ENCODE data around the gene EPB41.
"Not testable (repeated sequence)": the region's sequence is repeated elsewhere in the genome, so short reads cannot be mapped to it uniquely, and the experiment has no call there.

EPB41 gene

DNA sequence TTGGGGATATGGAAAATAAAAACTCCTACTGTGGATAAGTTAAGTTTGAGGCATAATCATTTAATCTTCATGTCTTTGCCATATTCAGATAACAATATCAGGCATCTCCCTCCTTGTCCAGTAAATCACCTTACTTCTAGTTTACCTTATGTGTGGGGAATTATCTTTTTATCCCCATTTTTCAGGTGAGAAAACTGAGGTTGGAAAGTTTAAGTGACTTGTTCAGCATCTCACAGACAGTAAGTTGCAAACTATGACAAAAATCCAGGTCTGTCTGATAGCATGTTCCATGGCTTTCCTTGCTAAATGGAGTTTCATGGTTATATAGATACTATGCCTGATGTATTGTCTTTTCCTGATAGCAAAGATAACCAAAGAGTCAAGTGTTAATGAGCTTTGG is 129.6 kb downstream of the EPB41 start:
- no peak overlapping the region for H3K27ac ChIP-seq (ENCODE audit: low read length)
- TF ChIP-seq EZH2phosphoT487 (IDR thresholded peaks at IDR 0.05; ENCODE audit: low read depth) = no peak
- TF ChIP-seq, protein P1, sequence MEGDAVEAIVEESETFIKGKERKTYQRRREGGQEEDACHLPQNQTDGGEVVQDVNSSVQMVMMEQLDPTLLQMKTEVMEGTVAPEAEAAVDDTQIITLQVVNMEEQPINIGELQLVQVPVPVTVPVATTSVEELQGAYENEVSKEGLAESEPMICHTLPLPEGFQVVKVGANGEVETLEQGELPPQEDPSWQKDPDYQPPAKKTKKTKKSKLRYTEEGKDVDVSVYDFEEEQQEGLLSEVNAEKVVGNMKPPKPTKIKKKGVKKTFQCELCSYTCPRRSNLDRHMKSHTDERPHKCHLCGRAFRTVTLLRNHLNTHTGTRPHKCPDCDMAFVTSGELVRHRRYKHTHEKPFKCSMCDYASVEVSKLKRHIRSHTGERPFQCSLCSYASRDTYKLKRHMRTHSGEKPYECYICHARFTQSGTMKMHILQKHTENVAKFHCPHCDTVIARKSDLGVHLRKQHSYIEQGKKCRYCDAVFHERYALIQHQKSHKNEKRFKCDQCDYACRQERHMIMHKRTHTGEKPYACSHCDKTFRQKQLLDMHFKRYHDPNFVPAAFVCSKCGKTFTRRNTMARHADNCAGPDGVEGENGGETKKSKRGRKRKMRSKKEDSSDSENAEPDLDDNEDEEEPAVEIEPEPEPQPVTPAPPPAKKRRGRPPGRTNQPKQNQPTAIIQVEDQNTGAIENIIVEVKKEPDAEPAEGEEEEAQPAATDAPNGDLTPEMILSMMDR (IDR thresholded peaks at IDR 0.05; ENCODE audit: low read depth, low read length) = no peak
- H3K4me2 ChIP-seq (ENCODE audit: low read length) = no peak overlapping the region
- H3K36me3 ChIP-seq (replicated peaks; ENCODE audit: low read depth, low read length) = no peaks in the 10 kb centered on the region
- H3K4me3 ChIP-seq (ENCODE audit: low read length) = no peak overlapping the region
- H4K20me1 ChIP-seq (ENCODE audit: insufficient read depth, low read length) = no peaks in the 10 kb centered on the region
- H3K4me1 ChIP-seq (ENCODE audit: low read length) = no peaks in the 10 kb centered on the region
- no peak overlapping the region for H3K9ac ChIP-seq (ENCODE audit: low read length)
- no peak overlapping the region for H2AFZ ChIP-seq (ENCODE audit: low read depth, low read length)
- no peaks in the 10 kb centered on the region for H3K27me3 ChIP-seq (ENCODE audit: low read depth, low read length)
- no peaks in the 10 kb centered on the region for H3K9me3 ChIP-seq (ENCODE audit: insufficient read depth, low read length)
- no peaks in the 10 kb centered on the region for H3K79me2 ChIP-seq (ENCODE audit: low read length)

DNA sequence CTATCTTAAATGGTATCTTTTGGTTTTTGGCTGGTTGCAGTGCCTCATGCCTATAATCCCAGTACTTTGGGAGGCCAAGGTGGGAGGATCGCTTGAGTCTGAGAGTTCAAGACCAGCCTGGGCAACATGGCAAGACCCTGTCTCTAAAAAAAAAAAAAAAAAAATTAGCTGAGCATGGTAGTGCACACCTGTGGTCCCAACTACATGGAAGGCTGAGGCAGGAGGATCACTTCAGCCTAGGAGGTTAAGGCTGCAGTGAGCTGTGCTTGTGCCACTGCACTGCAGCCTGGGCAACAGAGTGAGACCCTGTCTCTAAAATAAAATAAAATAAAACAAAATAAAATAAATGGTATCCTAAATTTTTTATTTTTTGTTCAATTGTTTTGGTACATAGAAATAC is 131.3 kb downstream of the EPB41 start:
- not testable (repeated sequence) for H3K4me1 ChIP-seq (ENCODE audit: low read length); H3K4me3 ChIP-seq (ENCODE audit: low read length); H3K27ac ChIP-seq (ENCODE audit: low read length); H3K9ac ChIP-seq (ENCODE audit: low read length); H3K4me2 ChIP-seq (ENCODE audit: low read length); H4K20me1 ChIP-seq (ENCODE audit: insufficient read depth, low read length); H3K9me3 ChIP-seq (ENCODE audit: insufficient read depth, low read length); H3K36me3 ChIP-seq (replicated peaks; ENCODE audit: low read depth, low read length); H2AFZ ChIP-seq (ENCODE audit: low read depth, low read length); H3K79me2 ChIP-seq (ENCODE audit: low read length); H3K27me3 ChIP-seq (ENCODE audit: low read depth, low read length)

DNA sequence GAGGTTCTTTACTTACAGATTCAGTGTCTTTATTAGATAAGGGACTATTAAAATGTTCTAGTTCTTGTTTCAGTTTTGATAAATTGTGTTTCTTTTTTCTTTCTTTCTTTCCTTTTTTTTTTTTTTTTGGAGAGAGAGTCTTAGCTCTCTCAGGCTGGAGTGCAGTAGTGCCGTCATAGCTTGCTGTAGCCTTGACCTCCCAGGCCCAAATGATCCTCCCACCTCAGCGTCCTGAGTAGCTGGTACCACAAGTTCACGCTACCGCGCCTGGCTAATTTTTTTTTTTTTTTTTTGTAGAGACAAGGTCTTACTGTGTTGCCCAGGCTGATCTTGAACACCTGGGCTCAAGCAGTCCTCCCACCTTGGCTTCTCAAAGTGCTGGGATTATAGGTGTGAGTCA is 132.8 kb downstream of the EPB41 start:
- no peak overlapping the region for H3K9ac ChIP-seq (ENCODE audit: low read length)

DNA sequence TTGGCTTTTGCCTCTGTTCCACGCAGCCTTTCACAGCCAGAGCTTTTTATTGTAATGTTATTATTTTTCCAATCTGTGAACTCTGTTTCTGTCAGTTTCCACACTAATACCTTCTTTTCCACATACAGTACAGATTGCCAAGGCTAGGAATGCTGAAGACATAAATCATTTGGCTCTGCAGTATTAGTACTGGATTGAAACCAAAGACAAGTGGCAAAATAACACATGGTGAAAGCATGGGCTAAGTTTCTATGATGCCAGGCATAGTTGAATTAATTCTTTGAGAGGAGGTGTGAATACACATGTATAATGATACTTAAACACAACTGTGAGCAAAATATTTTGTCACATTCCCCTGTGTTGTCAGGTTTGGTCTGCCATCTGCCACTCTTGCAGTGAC is 135.8 kb downstream of the EPB41 start:
- Histone ChIP-seq H3K27me3 (ENCODE audit: low read depth, low read length) (no peaks in the 10 kb centered on the region), H3K4me2 (ENCODE audit: low read length) (no peak overlapping the region), H3K9ac (ENCODE audit: low read length) (no peak overlapping the region), H3K4me3 (ENCODE audit: low read length) (no peak overlapping the region), H2AFZ (ENCODE audit: low read depth, low read length) (no peak overlapping the region), H3K27ac (ENCODE audit: low read length) (no peak overlapping the region), H4K20me1 (ENCODE audit: insufficient read depth, low read length) (no peaks in the 10 kb centered on the region), H3K79me2 (ENCODE audit: low read length) (no peaks in the 10 kb centered on the region), H3K4me1 (ENCODE audit: low read length) (peaks cover 15% of the 10 kb centered on the region), H3K9me3 (ENCODE audit: insufficient read depth, low read length) (no peaks in the 10 kb centered on the region), H3K36me3 (replicated peaks; ENCODE audit: low read depth, low read length) (no peaks in the 10 kb centered on the region)
- TF ChIP-seq, protein P1 (IDR thresholded peaks at IDR 0.05; ENCODE audit: low read depth, low read length) = no peak
- TF ChIP-seq EZH2phosphoT487 (IDR thresholded peaks at IDR 0.05; ENCODE audit: low read depth) = no peak

More for the DNA sequence above, 132.8 kb downstream of the EPB41 start:
- H3K4me1 ChIP-seq (ENCODE audit: low read length) = peaks cover 4% of the 10 kb centered on the region
- no peak overlapping the region for H3K4me2 ChIP-seq (ENCODE audit: low read length)
- no peak overlapping the region for H3K4me3 ChIP-seq (ENCODE audit: low read length)
- H3K36me3 ChIP-seq (replicated peaks; ENCODE audit: low read depth, low read length) = no peaks in the 10 kb centered on the region
- H3K27ac ChIP-seq (ENCODE audit: low read length) = no peak overlapping the region
- no peaks in the 10 kb centered on the region for H4K20me1 ChIP-seq (ENCODE audit: insufficient read depth, low read length)
- no peaks in the 10 kb centered on the region for H3K9me3 ChIP-seq (ENCODE audit: insufficient read depth, low read length)
- no peaks in the 10 kb centered on the region for H3K79me2 ChIP-seq (ENCODE audit: low read length)
- no peak overlapping the region for H2AFZ ChIP-seq (ENCODE audit: low read depth, low read length)
- TF ChIP-seq, protein P1 (IDR thresholded peaks at IDR 0.05; ENCODE audit: low read depth, low read length) = no peak
- TF ChIP-seq EZH2phosphoT487 (IDR thresholded peaks at IDR 0.05; ENCODE audit: low read depth) = no peak
- no peaks in the 10 kb centered on the region for H3K27me3 ChIP-seq (ENCODE audit: low read depth, low read length)

DNA sequence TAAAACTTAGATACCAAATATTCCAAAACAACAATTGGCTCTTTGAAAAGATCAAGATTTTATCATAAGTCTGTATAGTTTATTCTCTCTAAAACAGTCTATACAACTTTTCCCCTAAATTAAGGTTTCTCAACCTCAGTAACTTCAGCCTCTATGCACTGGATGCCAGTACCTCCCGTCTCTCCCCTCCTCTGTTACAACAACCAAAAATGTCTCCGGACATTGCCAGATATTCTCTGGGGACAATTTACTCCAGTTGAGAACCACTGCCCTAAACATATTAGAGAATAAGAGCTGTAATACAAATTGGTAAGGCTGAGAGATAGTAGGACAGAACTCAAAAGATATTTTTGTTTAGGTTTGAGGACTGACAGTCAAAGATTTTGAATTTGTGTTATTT is 137.7 kb downstream of the EPB41 start:
- H3K36me3 ChIP-seq (replicated peaks; ENCODE audit: low read depth, low read length) = no peaks in the 10 kb centered on the region
- H3K9ac ChIP-seq (ENCODE audit: low read length) = no peak overlapping the region
- no peak overlapping the region for H3K4me2 ChIP-seq (ENCODE audit: low read length)
- H3K27me3 ChIP-seq (ENCODE audit: low read depth, low read length) = no peaks in the 10 kb centered on the region
- H3K4me3 ChIP-seq (ENCODE audit: low read length) = no peak overlapping the region
- no peak overlapping the region for H2AFZ ChIP-seq (ENCODE audit: low read depth, low read length)
- H3K79me2 ChIP-seq (ENCODE audit: low read length) = no peaks in the 10 kb centered on the region
- H3K4me1 ChIP-seq (ENCODE audit: low read length) = peaks cover 15% of the 10 kb centered on the region
- TF ChIP-seq, protein P1 (IDR thresholded peaks at IDR 0.05; ENCODE audit: low read depth, low read length) = no peak
- no peak for TF ChIP-seq EZH2phosphoT487 (IDR thresholded peaks at IDR 0.05; ENCODE audit: low read depth)
- H3K27ac ChIP-seq (ENCODE audit: low read length) = no peak overlapping the region
- no peaks in the 10 kb centered on the region for H3K9me3 ChIP-seq (ENCODE audit: insufficient read depth, low read length)
- H4K20me1 ChIP-seq (ENCODE audit: insufficient read depth, low read length) = no peaks in the 10 kb centered on the region
